Gastrocnemius medialis (tissue), 4 donors: ENCODE data around the gene OR1J1. TPM values are rescaled to one million over a fixed set of nuclear protein-coding genes. Genes with fewer than 3 reads are reported as not detected.

Source experiments
- ATAC-seq, 2 donors: fragments of 150-250 bp; one replicate each; pipeline ENCODE4 v1.9.1; 2016
- DNase-seq, 2 donors: peaks; one replicate each; pipeline ENCODE4 v3.0.0-alpha.2; 2019
- H3K27ac ChIP-seq, 4 donors: fragments of 200-600 bp; sonication (generic); 1 replicate in 1 of 4; 2 replicates in 3 of 4; pipeline ENCODE4 v1.5.1; 2016 to 2018; ENCODE audit warnings: mild to moderate bottlenecking in 2 of 4, moderate library complexity in 1 of 4
- H3K27me3 ChIP-seq, 3 donors: fragments of 200-600 bp; sonication (generic) in 2 of 3; 1 replicate in 1 of 3; 2 replicates in 2 of 3; pipeline versions ENCODE4 v1.5.1 to v1.6.0; 2016 to 2019; ENCODE audit warnings: mild to moderate bottlenecking in 1 of 3, moderate library complexity in 1 of 3
- H3K36me3 ChIP-seq, 2 donors: fragments of 200-600 bp; sonication (generic) in 1 of 2; one replicate each; pipeline ENCODE4 v1.5.1; 2017 to 2018
- H3K4me1 ChIP-seq, 2 donors: fragments of 200-600 bp; sonication (generic) in 1 of 2; one replicate each; pipeline ENCODE4 v1.5.1; 2016 to 2017; ENCODE audit warnings: mild to moderate bottlenecking in 2 of 2
- H3K4me3 ChIP-seq, 4 donors: fragments of 200-600 bp; sonication (generic) in 3 of 4; 1 replicate in 1 of 4; 2 replicates in 3 of 4; pipeline ENCODE4 v1.5.1; 2016 to 2019; ENCODE audit warnings: mild to moderate bottlenecking in 2 of 4
- H3K9me3 ChIP-seq, 3 donors: fragments of 200-600 bp; sonication (generic) in 2 of 3; 1 replicate in 1 of 3; 2 replicates in 2 of 3; pipeline ENCODE4 v1.5.1; 2016 to 2019
- CTCF ChIP-seq, 5 experiments: fragments of 450-650 bp in 3 of 5; fragments of 200-600 bp in 2 of 5; sonication (generic) in 2 of 5; IDR thresholded peaks in 4 of 5; conservative IDR thresholded peaks in 1 of 5; 1 replicate in 4 of 5; 2 replicates in 1 of 5; pipeline ENCODE4 v1.5.1; 2016 to 2019; ENCODE audit warnings: antibody characterized with exemption in 5 of 5, mild to moderate bottlenecking in 3 of 5, moderate library complexity in 3 of 5
- POLR2A ChIP-seq, 2 donors: fragments of 450-650 bp; IDR thresholded peaks; one replicate each; pipeline ENCODE4 v1.6.1; 2017; ENCODE audit warnings: antibody characterized with exemption in 2 of 2, mild to moderate bottlenecking in 2 of 2, moderate library complexity in 2 of 2
- in situ Hi-C, 4 donors: fragments of 200-750 bp; cut with MboI; loops; one replicate each; pipeline versions ENCODE4 v1.15.0 to v1.8.0; 2017; ENCODE audit warnings: low sequenced_read_pairs in 4 of 4
- intact Hi-C: fragments of 100-400 bp; cut with DNase I; formaldehyde crosslinking; loops from one replicate; pipeline ENCODE4 v1.15.1; 2023; ENCODE audit warnings: low total_unique reads
- total RNA-seq, 4 donors: library from RNA; depleted of rRNA; stranded (reverse); fragments of >200 nt; gene quantifications; one replicate each; pipeline versions ENCODE4 v1.1.0 to v1.2.3, GENCODE V29; 2016

The OR1J1 gene
- total RNA-seq, 4 donors from 2014 or later: not detected

- no peak overlapping the region for H3K27ac ChIP-seq
- no peaks in the 10 kb centered on the region for H3K9me3 ChIP-seq
- TF ChIP-seq POLR2A (IDR thresholded peaks at IDR 0.05) (no peak), CTCF (IDR thresholded peaks at IDR 0.05 in 4 of 5, conservative IDR thresholded peaks at IDR 0.05 in 1 of 5) (no peak)
- H3K4me3 ChIP-seq: no peak overlapping the region
- DNase-seq (no peak), ATAC-seq (no peak)
- no peaks in the 10 kb centered on the region for H3K36me3 ChIP-seq
- peaks cover 5 to 9% of the 10 kb centered on the region in 2 donors for H3K4me1 ChIP-seq
- in situ Hi-C loops (loop anchor here (5.0 to 25.0 kb wide), 5 partner anchors 346 to 896 kb away; partner anchors contain the start of gene CRB2 (in 1 of the 4)), intact Hi-C loops (loop anchor here (10.0 kb wide), 1 partner anchor 528 kb away; no protein-coding TSS in a partner anchor)
- peaks cover 0 to 3% (median 0%) of the 10 kb centered on the region in 3 donors for H3K27me3 ChIP-seq
Measured at GRCh38 chr9:122466456-122466855, 11.3 kb downstream of the OR1J1 start.

GRCh38 chr9:122464633-122465567, 12.8 kb downstream of the OR1J1 start:
- intact Hi-C loops: loop anchor here (1.0 to 10.0 kb wide), 2 partner anchors 345 to 530 kb away; no protein-coding TSS in a partner anchor
- Histone ChIP-seq H3K27me3 (peaks cover 0 to 3% (median 0%) of the 10 kb centered on the region in 3 donors), H3K36me3 (no peaks in the 10 kb centered on the region), H3K4me3 (peak overlapping the region; percentile 26 to 62 (median 36)), H3K9me3 (no peaks in the 10 kb centered on the region), H3K27ac (no peak overlapping the region), H3K4me1 (peaks cover 5 to 9% of the 10 kb centered on the region in 2 donors)
- in situ Hi-C loops: loop anchor here (5.0 to 25.0 kb wide), 5 partner anchors 347 to 897 kb away; partner anchors contain the start of gene CRB2 (in 1 of the 4)
- TF ChIP-seq POLR2A (IDR thresholded peaks at IDR 0.05) (no peak), CTCF (IDR thresholded peaks at IDR 0.05 in 4 of 5, conservative IDR thresholded peaks at IDR 0.05 in 1 of 5) (peak; percentile 62 to 80 (median 71))
- peak; percentile 43 to 52 for DNase-seq
- peak; percentile 82 to 97 for ATAC-seq

GRCh38 chr9:122463828-122464632, 13.7 kb downstream of the OR1J1 start:
- no peaks in the 10 kb centered on the region for H3K9me3 ChIP-seq
- in situ Hi-C loops: loop anchor here in 3 of 4 donors (10.0 to 25.0 kb wide), 4 partner anchors 351 to 898 kb away; partner anchors contain the start of gene CRB2 (in 1 of the 3)
- ATAC-seq (no peak), DNase-seq (no peak)
- peaks cover 0 to 3% (median 0%) of the 10 kb centered on the region in 3 donors for H3K27me3 ChIP-seq
- H3K4me1 ChIP-seq: peaks cover 5 to 9% of the 10 kb centered on the region in 2 donors
- H3K4me3 ChIP-seq: peak overlapping the region in 2 of 4 donors; percentile 46 to 62
- intact Hi-C loops: loop anchor here (10.0 kb wide), 1 partner anchor 531 kb away; no protein-coding TSS in a partner anchor
- no peaks in the 10 kb centered on the region for H3K36me3 ChIP-seq
- TF ChIP-seq CTCF (IDR thresholded peaks at IDR 0.05 in 4 of 5, conservative IDR thresholded peaks at IDR 0.05 in 1 of 5) (no peak), POLR2A (IDR thresholded peaks at IDR 0.05) (no peak)
- H3K27ac ChIP-seq: no peak overlapping the region

GRCh38 chr9:122457787-122458186, 19.9 kb downstream of the OR1J1 start:
- peaks cover 0 to 3% (median 0%) of the 10 kb centered on the region in 3 donors for H3K27me3 ChIP-seq
- intact Hi-C loops: loop anchor here (10.0 kb wide), 1 partner anchor 333 kb away; no protein-coding TSS in a partner anchor

More at GRCh38 chr9:122457787-122458186, 19.9 kb downstream of the OR1J1 start:
- in situ Hi-C loops: loop anchor here in 3 of 4 donors (25.0 kb wide), 3 partner anchors 345 to 905 kb away; partner anchors contain the start of gene CRB2 (in 1 of the 3)
- no peak for DNase-seq
- Histone ChIP-seq H3K4me1 (no peaks in the 10 kb centered on the region), H3K4me3 (no peak overlapping the region), H3K27ac (no peak overlapping the region), H3K36me3 (no peaks in the 10 kb centered on the region), H3K9me3 (no peaks in the 10 kb centered on the region)
- TF ChIP-seq CTCF (IDR thresholded peaks at IDR 0.05 in 4 of 5, conservative IDR thresholded peaks at IDR 0.05 in 1 of 5): no peak
- TF ChIP-seq POLR2A (IDR thresholded peaks at IDR 0.05): no peak
- ATAC-seq: no peak
